Mesendoderm (in vitro differentiated cells): Measurements from ENCODE around the gene PGM2L1.

Experiments
- DNase-seq: peaks from one replicate; pipeline ENCODE4 v3.0.0; 2013
- H2AK5ac ChIP-seq: 2 replicates; pipeline ENCODE4 v1.6.1; 2013; ENCODE audit warnings: low read length, inconsistent platforms
- H2BK120ac ChIP-seq: 2 replicates; pipeline ENCODE4 v1.6.1; 2013; ENCODE audit warnings: low read depth, mild to moderate bottlenecking, low read length, moderate library complexity, mixed read lengths
- H2BK15ac ChIP-seq: replicated peaks from 2 replicates; pipeline ENCODE4 v1.6.1; 2013; ENCODE audit warnings: low read depth, mild to moderate bottlenecking, moderate library complexity
- H2BK5ac ChIP-seq: 2 replicates; pipeline ENCODE4 v1.6.1; 2013; ENCODE audit warnings: low read length, inconsistent platforms
- H3K18ac ChIP-seq: 2 replicates; pipeline ENCODE4 v1.6.1; 2013; ENCODE audit warnings: mild to moderate bottlenecking, low read length, mixed read lengths
- H3K23ac ChIP-seq: one replicate; pipeline ENCODE4 v1.6.1; 2013; ENCODE audit warnings: low read length
- H3K27ac ChIP-seq: 2 replicates; pipeline ENCODE4 v1.5.1; 2013; ENCODE audit warnings: low read depth, mild to moderate bottlenecking, inconsistent platforms, low read length, moderate library complexity
- H3K27me3 ChIP-seq: 2 replicates; pipeline ENCODE4 v1.6.1; 2013; ENCODE audit warnings: low read length, control low read depth, mild to moderate bottlenecking, inconsistent platforms; ENCODE audit not compliant: insufficient read depth, poor library complexity
- H3K36me3 ChIP-seq: 2 replicates; pipeline ENCODE4 v1.6.1; 2013; ENCODE audit warnings: low read length, inconsistent platforms; ENCODE audit not compliant: control insufficient read depth, insufficient read depth
- H3K4ac ChIP-seq: one replicate; pipeline ENCODE4 v1.6.1; 2013; ENCODE audit warnings: low read depth, mild to moderate bottlenecking, low read length, moderate library complexity
- H3K4me1 ChIP-seq: 2 replicates; pipeline ENCODE4 v1.6.1; 2013; ENCODE audit warnings: low read depth, low read length, inconsistent platforms; ENCODE audit not compliant: control insufficient read depth
- H3K4me2 ChIP-seq: 2 replicates; pipeline ENCODE4 v1.6.1; 2013; ENCODE audit warnings: low read length
- H3K4me3 ChIP-seq: 2 replicates; pipeline ENCODE4 v1.5.1; 2013; ENCODE audit warnings: mild to moderate bottlenecking, low read length
- H3K56ac ChIP-seq: one replicate; pipeline ENCODE4 v1.6.1; 2013; ENCODE audit warnings: low read length
- H3K79me1 ChIP-seq: 2 replicates; pipeline ENCODE4 v1.6.1; 2013; ENCODE audit warnings: low read length, inconsistent platforms
- H3K79me2 ChIP-seq: 2 replicates; pipeline ENCODE4 v1.6.1; 2013; ENCODE audit warnings: mild to moderate bottlenecking, low read length; ENCODE audit not compliant: control insufficient read depth, insufficient read depth
- H3K9ac ChIP-seq: 2 replicates; pipeline ENCODE4 v1.6.1; 2013; ENCODE audit warnings: low read length, inconsistent platforms
- H4K5ac ChIP-seq: one replicate; pipeline ENCODE4 v1.6.1; 2013; ENCODE audit warnings: low read length
- H4K8ac ChIP-seq: one replicate; pipeline ENCODE4 v1.6.1; 2013; ENCODE audit warnings: low read depth, mild to moderate bottlenecking, control low read depth, low read length, moderate library complexity
- WGBS: extraction: QIAGEN DNeasy Blood & Tissue Kit; methylation state at CpG from one replicate; pipeline ENCODE4 v1.1.7; 2013; ENCODE audit warnings: low lambda C conversion rate, missing lambda C conversion rate; ENCODE audit not compliant: insufficient coverage; ENCODE audit errors: extremely low coverage; 5-methylcytosine and 5-hydroxymethylcytosine counted together

PGM2L1 gene

DNA sequence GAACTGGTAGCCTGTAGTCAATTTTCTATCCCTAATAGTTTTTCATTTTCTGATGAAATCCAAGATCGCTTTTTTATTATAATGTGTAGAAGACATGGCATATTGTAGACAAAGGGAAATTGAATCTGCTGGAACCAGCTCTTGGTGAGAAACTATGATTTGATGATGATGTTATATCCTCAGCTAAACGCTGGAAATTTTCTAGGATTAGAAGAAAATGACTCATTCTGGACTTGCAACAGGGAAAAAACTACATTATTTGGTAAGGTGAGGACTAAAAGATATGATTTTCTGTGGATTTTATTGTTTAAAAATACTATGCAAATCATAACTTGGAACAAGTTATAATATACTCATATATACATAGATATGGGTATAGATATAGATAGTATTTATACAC is 14.1 kb upstream of the PGM2L1 start:
- H3K27ac ChIP-seq, result no peak overlapping the region
- no peak overlapping the region for H2BK15ac ChIP-seq
- no peak overlapping the region for H2BK5ac ChIP-seq
- H3K79me2 ChIP-seq, result no peaks in the 10 kb centered on the region
- H3K56ac ChIP-seq, result no peak overlapping the region
- H3K27me3 ChIP-seq, result no peaks in the 10 kb centered on the region
- WGBS, result no CpG with 5 or more reads among the region's 2 CpGs
- no peak overlapping the region for H2AK5ac ChIP-seq
- no peaks in the 10 kb centered on the region for H3K79me1 ChIP-seq
- H3K4me2 ChIP-seq, result no peak overlapping the region
- no peak overlapping the region for H2BK120ac ChIP-seq
- no peak overlapping the region for H3K23ac ChIP-seq
- no peaks in the 10 kb centered on the region for H3K36me3 ChIP-seq
- H3K4me1 ChIP-seq, result no peaks in the 10 kb centered on the region
- DNase-seq, result no peak
- H4K5ac ChIP-seq, result no peak overlapping the region
- no peak overlapping the region for H4K8ac ChIP-seq
- H3K4me3 ChIP-seq, result no peak overlapping the region
- H3K4ac ChIP-seq, result no peak overlapping the region
- H3K9ac ChIP-seq, result no peak overlapping the region
- H3K18ac ChIP-seq, result no peak overlapping the region

DNA sequence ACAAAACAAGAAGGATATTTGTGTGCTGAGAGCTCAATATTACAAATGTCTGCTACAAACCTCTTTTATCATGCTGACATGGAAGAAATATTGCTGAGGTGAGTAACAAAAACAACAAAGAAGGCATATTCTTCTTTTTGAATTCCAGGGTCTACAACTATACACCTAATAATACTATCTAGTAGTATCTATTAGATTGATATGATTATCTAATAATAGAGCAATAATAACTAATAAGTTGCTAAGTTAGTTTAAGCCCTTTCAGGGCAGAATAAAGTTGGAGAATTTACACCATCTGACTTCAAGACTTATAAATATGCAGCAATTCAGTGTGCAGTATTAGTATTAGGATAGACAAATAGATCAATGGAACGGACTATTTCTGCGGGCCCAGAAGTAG is 11.4 kb upstream of the PGM2L1 start:
- Histone ChIP-seq H3K4ac (no peak overlapping the region), H3K27me3 (no peaks in the 10 kb centered on the region), H2BK5ac (no peak overlapping the region), H2BK15ac (no peak overlapping the region), H3K27ac (no peak overlapping the region), H3K23ac (no peak overlapping the region), H3K18ac (no peak overlapping the region), H2AK5ac (no peak overlapping the region), H3K56ac (no peak overlapping the region), H3K79me2 (no peaks in the 10 kb centered on the region), H2BK120ac (no peak overlapping the region), H3K79me1 (no peaks in the 10 kb centered on the region), H4K8ac (no peak overlapping the region), H3K36me3 (no peaks in the 10 kb centered on the region), H3K4me3 (no peak overlapping the region), H4K5ac (no peak overlapping the region), H3K4me1 (no peaks in the 10 kb centered on the region), H3K9ac (no peak overlapping the region), H3K4me2 (no peak overlapping the region)
- DNase-seq, result no peak
- no CpG with 5 or more reads among the region's 2 CpGs for WGBS

DNA sequence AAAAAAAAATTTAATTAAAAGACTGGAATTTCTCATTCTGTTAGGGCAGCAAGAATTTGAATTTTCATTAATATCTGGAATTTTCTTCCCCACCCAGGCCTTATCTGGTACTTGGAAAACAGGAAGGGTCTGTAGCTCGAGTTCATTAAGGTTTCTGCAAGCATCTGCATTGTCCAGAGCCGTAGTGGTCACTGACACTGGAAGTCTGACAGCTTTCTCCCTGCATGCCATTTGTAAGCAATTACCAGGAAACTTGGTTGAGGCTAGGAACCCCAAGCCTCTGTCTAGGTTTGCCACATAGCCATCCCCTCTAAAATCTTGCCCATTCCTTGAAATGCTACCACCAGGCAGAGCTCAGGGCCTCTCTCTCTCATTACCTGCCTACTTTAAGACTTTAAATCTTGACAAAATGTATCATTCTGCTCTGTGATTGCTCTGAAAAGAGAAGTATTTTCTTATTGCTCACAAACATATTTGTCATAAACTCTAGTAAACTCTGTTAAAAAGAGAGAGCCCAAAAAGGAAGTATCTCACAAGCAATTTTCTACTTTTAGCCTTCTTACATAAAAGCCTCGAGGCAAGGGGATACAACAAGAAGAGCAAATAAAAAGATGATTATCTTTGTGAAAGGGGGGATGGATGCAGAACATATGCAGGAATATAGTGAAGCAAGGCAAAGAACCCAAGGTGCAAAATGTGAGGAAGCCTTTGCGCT is 5.5 kb upstream of the PGM2L1 start:
- no peak overlapping the region for H4K5ac ChIP-seq
- H3K36me3 ChIP-seq, result no peaks in the 10 kb centered on the region
- no peak overlapping the region for H2AK5ac ChIP-seq
- no peak overlapping the region for H3K56ac ChIP-seq
- no peak overlapping the region for H3K4ac ChIP-seq
- H3K27me3 ChIP-seq, result no peaks in the 10 kb centered on the region
- no peak overlapping the region for H3K27ac ChIP-seq
- WGBS, result no CpG with 5 or more reads among the region's 4 CpGs
- no peak overlapping the region for H3K9ac ChIP-seq
- no peak overlapping the region for H2BK5ac ChIP-seq
- H3K79me2 ChIP-seq, result no peaks in the 10 kb centered on the region
- H3K18ac ChIP-seq, result no peak overlapping the region
- no peak overlapping the region for H3K23ac ChIP-seq
- no peak overlapping the region for H4K8ac ChIP-seq
- no peaks in the 10 kb centered on the region for H3K79me1 ChIP-seq
- no peak for DNase-seq
- no peak overlapping the region for H2BK120ac ChIP-seq
- H3K4me1 ChIP-seq, result no peaks in the 10 kb centered on the region
- H2BK15ac ChIP-seq, result no peak overlapping the region
- H3K4me3 ChIP-seq, result no peak overlapping the region
- no peak overlapping the region for H3K4me2 ChIP-seq

DNA sequence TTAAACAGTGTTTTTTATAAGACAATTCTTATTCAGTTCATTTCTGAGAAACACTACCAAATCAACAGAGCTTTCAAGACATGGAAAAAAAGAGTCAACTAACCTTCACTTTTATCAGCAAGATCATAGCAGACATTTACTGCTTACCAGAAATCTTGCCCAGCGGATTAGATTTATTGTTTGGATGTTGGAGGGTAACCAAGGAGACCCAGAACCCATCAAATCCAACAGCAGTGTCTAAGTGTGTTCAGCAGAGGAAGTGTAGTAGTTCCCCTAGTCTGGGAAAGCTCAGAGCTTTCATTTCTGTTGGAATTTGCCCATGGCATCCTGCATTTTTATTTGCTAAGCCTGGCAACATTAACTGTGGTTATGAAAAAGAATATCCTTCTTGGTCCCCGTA is 2.4 kb upstream of the PGM2L1 start:
- no CpG with 5 or more reads among the region's 2 CpGs for whole genome bisulfite sequencing
- Histone ChIP-seq H3K18ac (no peak overlapping the region), H3K4ac (no peak overlapping the region)

DNA sequence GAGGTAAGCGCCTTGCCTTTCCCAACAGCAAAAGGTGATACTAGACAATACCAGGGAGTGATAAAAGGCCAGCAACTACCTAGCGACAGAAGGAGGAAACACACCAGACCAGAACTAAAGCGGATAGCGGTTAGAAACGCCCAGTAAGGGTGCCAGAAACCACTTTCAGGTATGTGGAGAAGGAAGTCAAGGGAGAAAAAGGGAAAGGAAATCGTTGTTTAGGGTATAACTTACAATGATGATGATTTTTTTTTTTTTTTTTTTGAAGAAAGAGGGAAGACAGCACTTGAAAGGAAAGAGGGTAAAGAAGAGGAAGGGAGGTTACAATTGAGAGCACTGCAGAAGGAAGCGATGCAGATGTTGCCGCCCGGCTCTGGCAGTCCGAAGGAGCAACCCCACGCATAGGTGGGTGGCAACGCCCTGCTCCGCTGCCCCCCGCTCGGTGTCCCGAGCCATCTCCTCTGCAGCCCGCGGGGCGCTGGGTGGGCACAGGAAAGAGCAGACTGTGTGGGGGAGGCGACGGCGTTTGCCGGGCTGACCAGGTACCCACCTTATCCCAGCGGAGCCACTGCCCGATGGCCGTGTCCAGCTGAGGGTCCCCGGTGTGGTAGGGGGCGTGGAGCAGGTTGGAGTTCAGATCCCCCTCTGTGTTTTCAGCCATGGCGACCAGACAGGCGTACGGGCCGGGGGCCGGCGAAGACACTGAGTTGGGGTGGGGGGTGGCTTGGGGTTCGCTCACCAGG is 561 bp downstream of the PGM2L1 start:
- Histone ChIP-seq H3K4ac (peak overlapping the region; percentile 40), H2AK5ac (no peak overlapping the region), H3K27me3 (no peaks in the 10 kb centered on the region), H3K9ac (peak overlapping the region; percentile 93), H3K27ac (peak overlapping the region; percentile 19), H3K4me3 (peak overlapping the region; percentile 91), H2BK5ac (no peak overlapping the region), H2BK15ac (no peak overlapping the region), H3K56ac (peak overlapping the region; percentile 96), H4K5ac (no peak overlapping the region), H3K79me2 (no peaks in the 10 kb centered on the region), H3K4me2 (peak overlapping the region; percentile 99), H3K36me3 (no peaks in the 10 kb centered on the region), H3K79me1 (no peaks in the 10 kb centered on the region), H3K18ac (peak overlapping the region; percentile 7), H4K8ac (no peak overlapping the region), H3K4me1 (no peaks in the 10 kb centered on the region), H2BK120ac (no peak overlapping the region), H3K23ac (peak overlapping the region; percentile 95)
- DNase-seq, result peak; percentile 91
- no CpG with 5 or more reads among the region's 35 CpGs for WGBS

More for the DNA sequence above, 2.4 kb upstream of the PGM2L1 start:
- Histone ChIP-seq H4K5ac (no peak overlapping the region), H2BK120ac (no peak overlapping the region), H3K36me3 (no peaks in the 10 kb centered on the region), H3K4me1 (no peaks in the 10 kb centered on the region), H2AK5ac (no peak overlapping the region), H3K4me2 (no peak overlapping the region), H3K79me1 (no peaks in the 10 kb centered on the region), H3K27ac (no peak overlapping the region), H3K4me3 (no peak overlapping the region), H2BK15ac (no peak overlapping the region), H3K79me2 (no peaks in the 10 kb centered on the region), H4K8ac (no peak overlapping the region), H3K56ac (no peak overlapping the region), H3K27me3 (no peaks in the 10 kb centered on the region), H3K9ac (no peak overlapping the region), H2BK5ac (no peak overlapping the region), H3K23ac (no peak overlapping the region)
- no peak for DNase-seq
